ENCODE results near the gene BLCAP.
A peak's percentile ranks its signal among the peaks of the same experiment; 100 is the strongest.
"Not testable (repeated sequence)": the region's sequence is repeated elsewhere in the genome, so short reads cannot be mapped to it uniquely, and the experiment has no call there.

Gene BLCAP

GRCh38 chr20:37556538-37556937 lies 28.9 kb upstream of the BLCAP start:
- no peak for DNase-seq

GRCh38 chr20:37554721-37555298 lies 27.1 kb upstream of the BLCAP start:
- DNase-seq, result not testable (repeated sequence)

- no peak for DNase-seq
Observed at GRCh38 chr20:37552415-37552814, 24.7 kb upstream of the BLCAP start.

GRCh38 chr20:37551660-37552059 lies 24.0 kb upstream of the BLCAP start:
- DNase-seq, result not testable (repeated sequence)

GRCh38 chr20:37550101-37550920 lies 22.6 kb upstream of the BLCAP start:
- peak; percentile 84 for DNase-seq

- DNase-seq, result no peak
Observed at GRCh38 chr20:37547912-37548311, 20.2 kb upstream of the BLCAP start.

- DNase-seq, result no peak
Observed at GRCh38 chr20:37545516-37545915, 17.8 kb upstream of the BLCAP start.

- DNase-seq, result no peak
Observed at GRCh38 chr20:37544386-37544785, 16.7 kb upstream of the BLCAP start.

- peak; percentile 40 for DNase-seq
Observed at GRCh38 chr20:37543828-37544227, 16.2 kb upstream of the BLCAP start.

GRCh38 chr20:37542281-37542680 lies 14.6 kb upstream of the BLCAP start:
- DNase-seq, result no peak

GRCh38 chr20:37541326-37541725 lies 13.7 kb upstream of the BLCAP start:
- DNase-seq, result no peak

GRCh38 chr20:37540838-37541237 lies 13.2 kb upstream of the BLCAP start:
- DNase-seq, result not testable (repeated sequence)

GRCh38 chr20:37540001-37540400 lies 12.3 kb upstream of the BLCAP start:
- DNase-seq, result no peak

- no peak for DNase-seq
Observed at GRCh38 chr20:37539424-37539823, 11.7 kb upstream of the BLCAP start.

- DNase-seq, result no peak
Observed at GRCh38 chr20:37538003-37538402, 10.3 kb upstream of the BLCAP start.

- DNase-seq, result no peak
Observed at GRCh38 chr20:37537505-37537904, 9.8 kb upstream of the BLCAP start.

- no peak for DNase-seq
Observed at GRCh38 chr20:37535443-37536132, 7.9 kb upstream of the BLCAP start.

- DNase-seq, result peak; percentile 92
Observed at GRCh38 chr20:37534401-37535157, 6.9 kb upstream of the BLCAP start.

- no peak for DNase-seq
Observed at GRCh38 chr20:37533154-37533715, 5.6 kb upstream of the BLCAP start.

- DNase-seq, result no peak
Observed at GRCh38 chr20:37531856-37532255, 4.2 kb upstream of the BLCAP start.

- no peak for DNase-seq
Observed at GRCh38 chr20:37530696-37531095, 3.0 kb upstream of the BLCAP start.

GRCh38 chr20:37529968-37530600 lies 2.4 kb upstream of the BLCAP start:
- no peak for DNase-seq

Data from NCI-H82 (cell line).